GM21529 (cell line): ENCODE results near the gene SH2D1B.

ENCODE experiments used
- ATAC-seq: cut with Tn5 transposase; IDR thresholded peaks from one replicate; pipeline ENCODE4 v1.9.1; 2021; ENCODE audit not compliant: unreplicated experiment

SH2D1B gene

GRCh38 chr1:162383516-162383915 lies 28.4 kb downstream of the SH2D1B start:
- no peak for ATAC-seq

GRCh38 chr1:162383091-162383490 lies 28.8 kb downstream of the SH2D1B start:
- ATAC-seq = no peak

GRCh38 chr1:162381941-162382750 lies 29.8 kb downstream of the SH2D1B start:
- no peak for ATAC-seq

- ATAC-seq = no peak
These were observed 30.6 kb downstream of the SH2D1B start, which contains the start of gene C1orf226 for GRCh38 chr1:162381383-162381782. C1orf226 (plus strand) TSS chr1:162381728; CDS start chr1:162381902, 174 bp downstream.

GRCh38 chr1:162380061-162380846 lies 31.7 kb downstream of the SH2D1B start:
- no peak for ATAC-seq

- no peak for ATAC-seq
These were observed 35.2 kb downstream of the SH2D1B start, which contains the start of gene SPATA46 for GRCh38 chr1:162376691-162377090. SPATA46 (minus strand) TSS chr1:162376854; CDS start chr1:162376790, 64 bp downstream.

GRCh38 chr1:162375463-162375862 lies 36.5 kb downstream of the SH2D1B start:
- no peak for ATAC-seq

- no peak for ATAC-seq
These were observed 37.5 kb downstream of the SH2D1B start for GRCh38 chr1:162374406-162374805.

- ATAC-seq = no peak
These were observed 38.2 kb downstream of the SH2D1B start for GRCh38 chr1:162373541-162374260.

GRCh38 chr1:162373072-162373427 lies 38.9 kb downstream of the SH2D1B start:
- no peak for ATAC-seq

GRCh38 chr1:162372159-162373071 lies 39.5 kb downstream of the SH2D1B start:
- ATAC-seq = no peak

- no peak for ATAC-seq
These were observed 40.3 kb downstream of the SH2D1B start for GRCh38 chr1:162371611-162372010.

GRCh38 chr1:162370721-162371120 lies 41.2 kb downstream of the SH2D1B start:
- ATAC-seq = no peak

GRCh38 chr1:162370161-162370560 lies 41.8 kb downstream of the SH2D1B start:
- no peak for ATAC-seq

GRCh38 chr1:162369571-162369970 lies 42.4 kb downstream of the SH2D1B start:
- ATAC-seq = no peak

GRCh38 chr1:162368451-162368850 lies 43.5 kb downstream of the SH2D1B start:
- ATAC-seq = no peak

- no peak for ATAC-seq
These were observed 44.2 kb downstream of the SH2D1B start for GRCh38 chr1:162367772-162368171.

GRCh38 chr1:162367073-162367472 lies 44.9 kb downstream of the SH2D1B start:
- no peak for ATAC-seq

GRCh38 chr1:162366671-162367070 lies 45.3 kb downstream of the SH2D1B start:
- ATAC-seq = no peak

GRCh38 chr1:162366149-162366548 lies 45.8 kb downstream of the SH2D1B start:
- no peak for ATAC-seq
